ENCODE results near the gene EFNA1. TPM values are rescaled to one million over a fixed set of nuclear protein-coding genes. Genes with fewer than 3 reads are reported as not detected.

Gene EFNA1
- total RNA-seq, 2 experiments from 2014 or later, result not detected

DNA sequence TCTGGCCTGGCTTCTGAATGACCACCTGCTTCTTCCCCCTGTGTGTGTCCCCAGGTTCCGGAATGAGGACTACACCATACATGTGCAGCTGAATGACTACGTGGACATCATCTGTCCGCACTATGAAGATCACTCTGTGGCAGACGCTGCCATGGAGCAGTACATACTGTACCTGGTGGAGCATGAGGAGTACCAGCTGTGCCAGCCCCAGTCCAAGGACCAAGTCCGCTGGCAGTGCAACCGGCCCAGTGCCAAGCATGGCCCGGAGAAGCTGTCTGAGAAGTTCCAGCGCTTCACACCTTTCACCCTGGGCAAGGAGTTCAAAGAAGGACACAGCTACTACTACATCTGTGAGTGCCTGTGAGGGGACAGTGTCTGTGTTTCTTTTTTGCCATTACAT lies 3.6 kb downstream of the EFNA1 start:
- no peak for DNase-seq (ENCODE audit: low spot score)
- intact Hi-C loops (cut with micrococcal nuclease; ENCODE audit: unreplicated experiment), result no loop called here
- no peaks in the 10 kb centered on the region for H4K20me1 ChIP-seq (ENCODE audit: insufficient read depth, low read length)
- POLR2A ChIA-PET, result no interaction called here
- H3K4me3 ChIP-seq (ENCODE audit: low read depth, low read length, poor library complexity, severe bottlenecking), result no peak overlapping the region
- no peak overlapping the region for H3K27ac ChIP-seq (ENCODE audit: low read depth, low read length, poor library complexity, severe bottlenecking)
- H3K79me2 ChIP-seq (ENCODE audit: insufficient read depth, low read depth, low read length), result no peaks in the 10 kb centered on the region; the same call in 1 of the 2 replicates
- BruUV-seq (replicated peaks), result no TSS peak
- CTCF ChIA-PET (ENCODE audit: unreplicated experiment), result no interaction called here
- no peak for TF ChIP-seq EZH2phosphoT487 (IDR thresholded peaks at IDR 0.05; ENCODE audit: borderline replicate concordance, low read depth, low read length)
- TF ChIP-seq, protein P1, sequence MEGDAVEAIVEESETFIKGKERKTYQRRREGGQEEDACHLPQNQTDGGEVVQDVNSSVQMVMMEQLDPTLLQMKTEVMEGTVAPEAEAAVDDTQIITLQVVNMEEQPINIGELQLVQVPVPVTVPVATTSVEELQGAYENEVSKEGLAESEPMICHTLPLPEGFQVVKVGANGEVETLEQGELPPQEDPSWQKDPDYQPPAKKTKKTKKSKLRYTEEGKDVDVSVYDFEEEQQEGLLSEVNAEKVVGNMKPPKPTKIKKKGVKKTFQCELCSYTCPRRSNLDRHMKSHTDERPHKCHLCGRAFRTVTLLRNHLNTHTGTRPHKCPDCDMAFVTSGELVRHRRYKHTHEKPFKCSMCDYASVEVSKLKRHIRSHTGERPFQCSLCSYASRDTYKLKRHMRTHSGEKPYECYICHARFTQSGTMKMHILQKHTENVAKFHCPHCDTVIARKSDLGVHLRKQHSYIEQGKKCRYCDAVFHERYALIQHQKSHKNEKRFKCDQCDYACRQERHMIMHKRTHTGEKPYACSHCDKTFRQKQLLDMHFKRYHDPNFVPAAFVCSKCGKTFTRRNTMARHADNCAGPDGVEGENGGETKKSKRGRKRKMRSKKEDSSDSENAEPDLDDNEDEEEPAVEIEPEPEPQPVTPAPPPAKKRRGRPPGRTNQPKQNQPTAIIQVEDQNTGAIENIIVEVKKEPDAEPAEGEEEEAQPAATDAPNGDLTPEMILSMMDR (conservative IDR thresholded peaks at IDR 0.05; ENCODE audit: low read length), result no peak
- no peaks in the 10 kb centered on the region for H3K9me3 ChIP-seq (ENCODE audit: low read length)
- H3K9me2 ChIP-seq (ENCODE audit: insufficient read depth, low read length), result no peaks in the 10 kb centered on the region
- no peak overlapping the region for H3K4me2 ChIP-seq (ENCODE audit: low read length)
- H2AFZ ChIP-seq (ENCODE audit: low read length), result no peak overlapping the region
- peaks cover 12% of the 10 kb centered on the region for H3K4me1 ChIP-seq (ENCODE audit: insufficient read depth, low read length, poor library complexity, severe bottlenecking)
- no peaks in the 10 kb centered on the region for H3K36me3 ChIP-seq (ENCODE audit: insufficient read depth, low read length)

GRCh38 chr1:155131856-155132255 lies 4.2 kb downstream of the EFNA1 start:
- Histone ChIP-seq H2AFZ (ENCODE audit: low read length) (no peak overlapping the region), H3K36me3 (ENCODE audit: insufficient read depth, low read length) (no peaks in the 10 kb centered on the region), H3K79me2 (ENCODE audit: insufficient read depth, low read depth, low read length) (no peaks in the 10 kb centered on the region; the same call in 1 of the 2 replicates), H3K4me2 (ENCODE audit: low read length) (no peak overlapping the region), H3K4me3 (ENCODE audit: low read depth, low read length, poor library complexity, severe bottlenecking) (no peak overlapping the region), H3K9me3 (ENCODE audit: low read length) (no peaks in the 10 kb centered on the region), H4K20me1 (ENCODE audit: insufficient read depth, low read length) (no peaks in the 10 kb centered on the region), H3K4me1 (ENCODE audit: insufficient read depth, low read length, poor library complexity, severe bottlenecking) (peaks cover 16% of the 10 kb centered on the region), H3K9me2 (ENCODE audit: insufficient read depth, low read length) (no peaks in the 10 kb centered on the region), H3K27ac (ENCODE audit: low read depth, low read length, poor library complexity, severe bottlenecking) (no peak overlapping the region)
- ChIA-PET POLR2A (no interaction called here), CTCF (ENCODE audit: unreplicated experiment) (no interaction called here)
- BruUV-seq (replicated peaks), result no TSS peak
- no peak for TF ChIP-seq EZH2phosphoT487 (IDR thresholded peaks at IDR 0.05; ENCODE audit: borderline replicate concordance, low read depth, low read length)
- TF ChIP-seq, protein P1 (conservative IDR thresholded peaks at IDR 0.05; ENCODE audit: low read length), result no peak
- DNase-seq (ENCODE audit: low spot score), result no peak
- intact Hi-C loops (cut with micrococcal nuclease; ENCODE audit: unreplicated experiment), result no loop called here

DNA sequence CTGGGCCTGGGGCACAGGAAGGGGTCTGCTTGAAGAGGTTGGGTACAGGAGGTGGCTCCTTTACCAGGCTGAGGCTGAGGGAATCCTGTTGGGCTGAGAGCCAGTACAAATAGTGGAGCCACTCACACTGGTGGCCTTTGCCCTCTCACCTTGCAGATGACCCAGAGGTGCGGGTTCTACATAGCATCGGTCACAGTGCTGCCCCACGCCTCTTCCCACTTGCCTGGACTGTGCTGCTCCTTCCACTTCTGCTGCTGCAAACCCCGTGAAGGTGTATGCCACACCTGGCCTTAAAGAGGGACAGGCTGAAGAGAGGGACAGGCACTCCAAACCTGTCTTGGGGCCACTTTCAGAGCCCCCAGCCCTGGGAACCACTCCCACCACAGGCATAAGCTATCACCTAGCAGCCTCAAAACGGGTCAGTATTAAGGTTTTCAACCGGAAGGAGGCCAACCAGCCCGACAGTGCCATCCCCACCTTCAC lies 6.2 kb downstream of the EFNA1 start:
- TF ChIP-seq EZH2phosphoT487 (IDR thresholded peaks at IDR 0.05; ENCODE audit: borderline replicate concordance, low read depth, low read length), result no peak
- TF ChIP-seq, protein P1 (conservative IDR thresholded peaks at IDR 0.05; ENCODE audit: low read length), result no peak
- no peak overlapping the region for H3K4me3 ChIP-seq (ENCODE audit: low read depth, low read length, poor library complexity, severe bottlenecking)
- H3K27ac ChIP-seq (ENCODE audit: low read depth, low read length, poor library complexity, severe bottlenecking), result no peak overlapping the region
- peaks cover 12% of the 10 kb centered on the region; the same call in 1 of the 2 replicates for H3K36me3 ChIP-seq (ENCODE audit: insufficient read depth, low read length)
- H3K4me1 ChIP-seq (ENCODE audit: insufficient read depth, low read length, poor library complexity, severe bottlenecking), result peaks cover 23% of the 10 kb centered on the region
- H3K79me2 ChIP-seq (ENCODE audit: insufficient read depth, low read depth, low read length), result no peaks in the 10 kb centered on the region; the same call in 1 of the 2 replicates
- intact Hi-C loops (cut with micrococcal nuclease; ENCODE audit: unreplicated experiment), result no loop called here
- CTCF ChIA-PET (ENCODE audit: unreplicated experiment), result no interaction called here
- POLR2A ChIA-PET, result interaction anchor here (0.6 to 1.4 kb wide), 2 partner anchors 17 to 25 kb away, joined by 3 read pairs; no protein-coding TSS in a partner anchor
- H3K4me2 ChIP-seq (ENCODE audit: low read length), result no peak overlapping the region
- H4K20me1 ChIP-seq (ENCODE audit: insufficient read depth, low read length), result no peaks in the 10 kb centered on the region
- no peaks in the 10 kb centered on the region for H3K9me3 ChIP-seq (ENCODE audit: low read length)
- DNase-seq (ENCODE audit: low spot score), result no peak
- no peak overlapping the region for H2AFZ ChIP-seq (ENCODE audit: low read length)
- H3K9me2 ChIP-seq (ENCODE audit: insufficient read depth, low read length), result no peaks in the 10 kb centered on the region
- BruUV-seq (replicated peaks), result no TSS peak

Measured in OCI-LY7 (cell line).